Lower leg skin (tissue), 3 donors: ENCODE measurements around the gene MAPK10.

Source experiments
- CTCF ChIP-seq, 3 donors: fragments of 450-650 bp; IDR thresholded peaks; one replicate each; pipeline ENCODE4 v1.5.1; 2016; ENCODE audit warnings: antibody characterized with exemption in 3 of 3, mild to moderate bottlenecking in 3 of 3, moderate library complexity in 2 of 3
- POLR2A ChIP-seq, 2 donors: fragments of 450-650 bp; IDR thresholded peaks; one replicate each; pipeline ENCODE4 v1.6.1; 2016 to 2017; ENCODE audit warnings: antibody characterized with exemption in 2 of 2, mild to moderate bottlenecking in 1 of 2, moderate library complexity in 1 of 2

- TF ChIP-seq CTCF (IDR thresholded peaks at IDR 0.05) (no peak), POLR2A (IDR thresholded peaks at IDR 0.05) (no peak)
Measured at GRCh38 chr4:85963231-85963630, 396.6 kb downstream of the MAPK10 start.
